Type B pancreatic cell (in vitro differentiated cells): ENCODE measurements around the gene PRR29. TPM values are rescaled to one million over a fixed set of nuclear protein-coding genes. Genes with fewer than 3 reads are reported as not detected.
A peak's percentile ranks its signal among the peaks of the same experiment; 100 is the strongest.

Experiments
- DNase-seq: peaks from one replicate; pipeline ENCODE4 v3.0.0; 2021; ENCODE audit warnings: mixed read lengths; ENCODE audit not compliant: unreplicated experiment; ENCODE audit errors: extremely low spot score
- H3K27ac Mint-ChIP-seq: 2 replicates; pipeline ENCODE4 v1.8.0; 2021; ENCODE audit warnings: mild to moderate bottlenecking, mixed read lengths
- H3K27me3 Mint-ChIP-seq: 2 replicates; pipeline ENCODE4 v1.8.0; 2021; ENCODE audit warnings: mixed read lengths
- H3K36me3 Mint-ChIP-seq: 2 replicates; pipeline ENCODE4 v1.8.0; 2021; ENCODE audit warnings: mixed read lengths
- H3K4me1 Mint-ChIP-seq: one replicate; pipeline ENCODE4 v1.8.0; 2021; ENCODE audit warnings: mixed read lengths; ENCODE audit not compliant: unreplicated experiment
- H3K4me3 Mint-ChIP-seq: 2 replicates; pipeline ENCODE4 v1.8.0; 2021; ENCODE audit warnings: mild to moderate bottlenecking, mixed read lengths
- H3K9me3 Mint-ChIP-seq: 2 replicates; pipeline ENCODE4 v1.8.0; 2021; ENCODE audit warnings: mixed read lengths
- total RNA-seq: library from RNA; stranded (reverse); gene quantifications from 2 replicates; pipeline ENCODE4 v1.2.1, GENCODE V29; 2021; ENCODE audit warnings: low replicate concordance
- TF ChIP-seq, protein P1 (sequence below): fragments of 200-600 bp; sonication (generic); conservative IDR thresholded peaks from 2 replicates; pipeline ENCODE4 v1.5.0; 2021; ENCODE audit warnings: antibody characterized with exemption, mild to moderate bottlenecking

Gene PRR29
- total RNA-seq, 1 donor from 2014 or later = 4.2 TPM

DNA sequence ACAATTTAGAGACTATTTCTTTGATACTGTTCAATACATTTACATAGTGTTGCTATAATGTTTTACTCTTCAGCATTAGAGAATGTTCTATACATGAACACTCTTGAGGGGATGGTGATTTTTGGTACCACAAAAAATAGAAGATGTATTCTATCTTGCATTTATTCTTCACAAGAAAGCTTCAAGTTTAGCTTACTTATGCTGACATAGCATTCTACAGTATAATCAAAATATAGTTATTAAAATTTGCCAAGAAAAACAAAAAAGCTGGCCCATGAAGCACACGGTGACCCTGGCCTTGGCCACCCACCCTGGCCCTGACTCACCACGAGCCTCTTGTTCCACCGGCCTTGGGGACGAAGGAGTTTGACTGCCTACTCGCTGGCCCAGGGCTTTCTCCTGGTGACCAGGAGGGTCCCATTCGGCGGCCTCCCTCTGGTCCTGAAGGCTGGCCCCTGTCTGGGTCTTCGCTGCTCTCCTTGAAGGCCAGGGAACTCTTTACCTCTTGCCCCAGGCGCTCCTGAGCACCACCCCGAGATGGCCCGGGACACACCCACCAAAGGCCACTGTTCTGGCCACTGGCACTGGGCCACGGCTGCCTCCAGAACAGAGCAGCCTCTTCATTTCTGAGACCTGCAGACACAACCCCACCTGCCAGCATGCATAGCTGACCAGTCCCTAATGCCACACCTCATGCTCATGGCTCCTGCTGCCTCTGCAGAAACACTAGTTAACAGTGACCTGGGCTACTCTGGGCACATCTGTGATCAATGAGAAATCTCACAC lies 44.7 kb downstream of the PRR29 start:
- no peaks in the 10 kb centered on the region for H3K9me3 Mint-ChIP-seq
- no peaks in the 10 kb centered on the region for H3K4me1 Mint-ChIP-seq
- H3K27ac Mint-ChIP-seq = no peak overlapping the region
- no peaks in the 10 kb centered on the region for H3K27me3 Mint-ChIP-seq
- peaks cover 13% of the 10 kb centered on the region for H3K36me3 Mint-ChIP-seq
- TF ChIP-seq, protein P1, sequence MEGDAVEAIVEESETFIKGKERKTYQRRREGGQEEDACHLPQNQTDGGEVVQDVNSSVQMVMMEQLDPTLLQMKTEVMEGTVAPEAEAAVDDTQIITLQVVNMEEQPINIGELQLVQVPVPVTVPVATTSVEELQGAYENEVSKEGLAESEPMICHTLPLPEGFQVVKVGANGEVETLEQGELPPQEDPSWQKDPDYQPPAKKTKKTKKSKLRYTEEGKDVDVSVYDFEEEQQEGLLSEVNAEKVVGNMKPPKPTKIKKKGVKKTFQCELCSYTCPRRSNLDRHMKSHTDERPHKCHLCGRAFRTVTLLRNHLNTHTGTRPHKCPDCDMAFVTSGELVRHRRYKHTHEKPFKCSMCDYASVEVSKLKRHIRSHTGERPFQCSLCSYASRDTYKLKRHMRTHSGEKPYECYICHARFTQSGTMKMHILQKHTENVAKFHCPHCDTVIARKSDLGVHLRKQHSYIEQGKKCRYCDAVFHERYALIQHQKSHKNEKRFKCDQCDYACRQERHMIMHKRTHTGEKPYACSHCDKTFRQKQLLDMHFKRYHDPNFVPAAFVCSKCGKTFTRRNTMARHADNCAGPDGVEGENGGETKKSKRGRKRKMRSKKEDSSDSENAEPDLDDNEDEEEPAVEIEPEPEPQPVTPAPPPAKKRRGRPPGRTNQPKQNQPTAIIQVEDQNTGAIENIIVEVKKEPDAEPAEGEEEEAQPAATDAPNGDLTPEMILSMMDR = no peak
- DNase-seq = no peak
- no peak overlapping the region for H3K4me3 Mint-ChIP-seq

DNA sequence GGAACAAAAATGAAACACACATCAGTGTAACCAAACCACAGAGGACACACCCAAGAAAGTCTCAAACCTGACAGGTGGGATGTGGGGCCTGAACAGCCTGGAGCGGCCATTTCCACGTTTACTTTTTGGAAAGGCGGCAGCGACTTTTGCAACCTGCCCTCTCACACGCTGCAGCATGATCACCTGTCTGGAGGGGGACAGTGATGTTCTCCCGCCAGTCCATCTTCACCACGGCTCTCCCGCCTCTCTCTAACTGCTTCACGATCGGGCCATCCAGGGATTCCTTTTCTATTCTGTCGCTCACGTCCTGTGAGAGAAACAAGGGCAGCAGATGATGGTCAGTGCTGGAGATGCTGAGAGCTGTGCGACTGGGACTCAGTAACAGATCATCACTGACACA lies 47.0 kb downstream of the PRR29 start:
- no peak for DNase-seq
- Mint-ChIP-seq H3K27me3 (no peaks in the 10 kb centered on the region), H3K27ac (no peak overlapping the region), H3K9me3 (no peaks in the 10 kb centered on the region), H3K36me3 (peaks cover 10% of the 10 kb centered on the region), H3K4me3 (no peak overlapping the region), H3K4me1 (no peaks in the 10 kb centered on the region)
- TF ChIP-seq, protein P1 = no peak

DNA sequence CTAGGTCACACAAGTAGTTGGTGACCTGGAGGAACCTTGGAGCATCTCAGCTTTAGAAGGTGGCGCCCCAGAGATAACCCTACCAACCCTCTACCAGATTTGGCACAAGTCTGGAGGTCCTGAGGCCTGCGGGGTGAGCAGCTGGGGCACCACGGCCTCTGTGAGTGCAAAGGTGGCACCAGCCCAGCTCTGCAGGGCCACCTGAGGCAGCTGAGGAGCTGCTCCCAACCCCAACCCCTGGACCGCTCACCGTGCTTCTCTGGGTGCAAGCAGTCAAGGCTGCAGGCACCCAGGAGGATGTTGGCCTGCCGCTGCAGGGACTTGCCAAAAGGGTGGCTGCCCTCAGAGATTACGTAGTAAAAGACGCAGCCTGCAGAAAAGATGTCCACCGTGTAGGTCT lies 50.7 kb downstream of the PRR29 start:
- peaks cover 13% of the 10 kb centered on the region for H3K36me3 Mint-ChIP-seq
- DNase-seq = no peak
- TF ChIP-seq, protein P1 = no peak
- H3K27ac Mint-ChIP-seq = no peak overlapping the region
- H3K27me3 Mint-ChIP-seq = no peaks in the 10 kb centered on the region
- H3K4me1 Mint-ChIP-seq = no peaks in the 10 kb centered on the region
- no peak overlapping the region for H3K4me3 Mint-ChIP-seq
- no peaks in the 10 kb centered on the region for H3K9me3 Mint-ChIP-seq

DNA sequence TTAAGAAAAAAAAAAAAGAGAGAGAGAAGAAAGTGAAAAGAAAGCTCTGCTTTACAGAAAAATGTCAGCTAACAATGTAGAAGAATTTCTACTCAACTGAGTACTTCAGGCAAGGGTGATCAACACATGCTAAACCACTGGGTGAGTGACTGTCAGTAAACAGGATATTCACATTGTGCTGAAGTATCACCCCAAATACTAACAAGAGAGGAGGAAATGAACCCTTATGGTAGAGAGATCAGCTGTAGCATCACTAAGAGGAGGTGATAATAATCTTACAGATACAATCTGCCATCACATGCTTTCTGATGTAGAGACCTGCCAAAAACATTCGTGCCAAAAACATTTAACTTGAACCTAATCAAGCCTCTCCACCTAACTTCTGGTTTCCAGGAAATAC lies 53.0 kb downstream of the PRR29 start:
- H3K9me3 Mint-ChIP-seq = no peaks in the 10 kb centered on the region
- peaks cover 9% of the 10 kb centered on the region for H3K36me3 Mint-ChIP-seq
- no peak for DNase-seq
- H3K4me3 Mint-ChIP-seq = no peak overlapping the region
- no peak overlapping the region for H3K27ac Mint-ChIP-seq
- no peaks in the 10 kb centered on the region for H3K4me1 Mint-ChIP-seq
- TF ChIP-seq, protein P1 = no peak
- no peaks in the 10 kb centered on the region for H3K27me3 Mint-ChIP-seq

DNA sequence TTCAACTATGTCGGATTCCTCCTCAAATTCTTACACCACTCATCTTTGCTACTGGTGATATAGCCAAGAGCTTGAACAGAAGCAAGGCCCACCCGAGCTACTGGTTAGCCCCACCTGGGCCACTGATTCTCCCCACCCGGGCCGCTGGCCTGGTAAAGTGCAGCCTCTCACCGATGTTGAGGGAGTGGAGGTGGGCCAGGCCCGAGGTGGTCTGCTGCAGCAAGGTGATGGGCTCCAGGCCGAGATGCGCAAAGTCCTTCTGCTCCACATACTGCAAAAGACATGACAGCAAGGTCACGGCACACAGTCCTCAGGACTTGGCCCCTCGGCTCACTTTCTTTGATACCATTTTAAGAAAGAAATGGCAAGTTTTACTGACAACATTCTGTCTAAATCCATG lies 55.0 kb downstream of the PRR29 start:
- Mint-ChIP-seq H3K9me3 (no peaks in the 10 kb centered on the region), H3K27me3 (no peaks in the 10 kb centered on the region), H3K36me3 (peaks cover 9% of the 10 kb centered on the region), H3K4me1 (peaks cover 5% of the 10 kb centered on the region), H3K4me3 (no peak overlapping the region), H3K27ac (peak overlapping the region; percentile 56)
- no peak for DNase-seq
- TF ChIP-seq, protein P1 = no peak

Other genes with a start within 250 kb of the PRR29 start
- gene CCDC47, start 224.8 kb upstream of the PRR29 start, total RNA-seq = 71.8 and 78.2 TPM in 2 replicates
- gene DDX42, start 224.2 kb upstream of the PRR29 start, total RNA-seq = 124 and 148 TPM in 2 replicates
- gene PSMC5, start 170.9 kb upstream of the PRR29 start, total RNA-seq = 112 and 113 TPM in 2 replicates
- gene FTSJ3, start 170.7 kb upstream of the PRR29 start, total RNA-seq = 39.4 and 45.2 TPM in 2 replicates
- gene SMARCD2, start 155.7 kb upstream of the PRR29 start, total RNA-seq = 64.8 and 67.3 TPM in 2 replicates
- gene CSH2, start 124.7 kb upstream of the PRR29 start, total RNA-seq = not detected in 2 replicates
- not detected in 2 replicates for gene GH2, start 116.4 kb upstream of the PRR29 start, total RNA-seq
- not detected in 2 replicates for gene CSH1, start 101.8 kb upstream of the PRR29 start, total RNA-seq
- gene CSHL1, start 87.1 kb upstream of the PRR29 start, total RNA-seq = not detected in 2 replicates
- not detected in 2 replicates for gene GH1, start 79.5 kb upstream of the PRR29 start, total RNA-seq
- not detected in 2 replicates for gene CD79B, start 66.0 kb upstream of the PRR29 start, total RNA-seq
- gene SCN4A, start 25.4 kb upstream of the PRR29 start, total RNA-seq = 0.39 TPM in 1 of 2 replicates, not detected in the other
- gene ICAM2, start 22.3 kb downstream of the PRR29 start, total RNA-seq = 1.2 TPM in 1 of 2 replicates, not detected in the other
- gene ERN1, start 131.8 kb downstream of the PRR29 start, total RNA-seq = 12.1 and 13.9 TPM in 2 replicates